A673 (cell line): ENCODE measurements around the gene TSPAN2. TPM values are rescaled to one million over a fixed set of nuclear protein-coding genes. Genes with fewer than 3 reads are reported as not detected.

Experiments used
- BruUV-seq: library from RNA; stranded (reverse); fragments of 400-500 nt; replicated peaks from 2 replicates; lab custom pipeline; 2021; lab: Mats Ljungman, UMichigan
- CTCF ChIA-PET: fragments of 300-600 bp; sonication (Branson Sonifier 250); formaldehyde crosslinking; loops from one replicate; lab custom pipeline; 2022; ENCODE audit warnings: antibody characterized with exemption; lab: Charles Lee
- POLR2A ChIA-PET: fragments of 300-600 bp; sonication (Branson Sonifier 250); formaldehyde crosslinking; loops from one replicate; lab custom pipeline; 2022; ENCODE audit warnings: antibody characterized with exemption; ENCODE audit not compliant: low non-redundant PET; lab: Charles Lee
- DNase-seq: peaks from one replicate; pipeline ENCODE4 v3.0.0-alpha.2; 2015; ENCODE audit warnings: low spot score
- H3K27ac ChIP-seq: fragments of 200-600 bp; sonication (generic); 2 replicates; pipeline ENCODE4 v1.5.1; 2016; ENCODE audit warnings: mixed run types, low read depth, mild to moderate bottlenecking, mixed read lengths, antibody characterized with exemption, low read length; ENCODE audit not compliant: poor library complexity, severe bottlenecking
- H3K27me3 ChIP-seq: fragments of 200-600 bp; sonication (generic); replicated peaks from 2 replicates; pipeline ENCODE4 v1.6.1; 2017; ENCODE audit warnings: mixed run types, low read depth, mild to moderate bottlenecking, mixed read lengths, antibody characterized with exemption, low read length; ENCODE audit not compliant: insufficient read depth, poor library complexity
- H3K36me3 ChIP-seq: fragments of 200-600 bp; sonication (generic); 2 replicates; pipeline ENCODE4 v1.6.1; 2016; ENCODE audit warnings: mixed run types, mild to moderate bottlenecking, mixed read lengths, antibody characterized with exemption, low read length; ENCODE audit not compliant: insufficient read depth, poor library complexity, severe bottlenecking
- H3K4me1 ChIP-seq: fragments of 200-600 bp; sonication (generic); 2 replicates; pipeline ENCODE4 v1.6.1; 2017; ENCODE audit warnings: mixed run types, mild to moderate bottlenecking, mixed read lengths, antibody characterized with exemption, low read length; ENCODE audit not compliant: insufficient read depth, poor library complexity, severe bottlenecking
- H3K4me3 ChIP-seq: fragments of 200-600 bp; sonication (generic); 2 replicates; pipeline ENCODE4 v1.5.1; 2016; ENCODE audit warnings: low read depth, mixed run types, mild to moderate bottlenecking, mixed read lengths, low read length; ENCODE audit not compliant: poor library complexity, severe bottlenecking
- H3K9me3 ChIP-seq: fragments of 200-600 bp; sonication (generic); 2 replicates; pipeline ENCODE4 v1.6.1; 2016; ENCODE audit warnings: mixed run types, low read depth, mild to moderate bottlenecking, mixed read lengths, antibody characterized with exemption, low read length; ENCODE audit not compliant: poor library complexity, severe bottlenecking
- CTCF ChIP-seq: fragments of 300-800, 200-600 bp; sonication (generic); conservative IDR thresholded peaks from 2 replicates; pipeline ENCODE4 v1.5.1; 2017; ENCODE audit warnings: low read depth, mild to moderate bottlenecking, antibody characterized with exemption, low read length, moderate library complexity, mixed read lengths
- EZH2 ChIP-seq: fragments of 200-600 bp; sonication (generic); IDR thresholded peaks from 2 replicates; pipeline ENCODE4 v1.6.1; 2017; ENCODE audit warnings: borderline replicate concordance, low read depth, mild to moderate bottlenecking, mixed read lengths, antibody characterized with exemption, low read length; ENCODE audit not compliant: poor library complexity, severe bottlenecking
- intact Hi-C: fragments of 100-400 bp; cut with micrococcal nuclease; formaldehyde crosslinking; loops from one replicate; pipeline ENCODE4 v1.10.0; 2022; ENCODE audit not compliant: unreplicated experiment
- total RNA-seq: library from RNA; stranded (reverse); gene quantifications from 2 replicates; pipeline ENCODE4 v1.2.3, GENCODE V29; 2021

TSPAN2 gene
- total RNA-seq, 1 experiment from 2014 or later, result 2.8 TPM

- DNase-seq, result peak; percentile 48
- ChIA-PET POLR2A (no interaction called here), CTCF (no interaction called here)
- Histone ChIP-seq H3K27ac (no peak overlapping the region), H3K27me3 (no peaks in the 10 kb centered on the region), H3K4me3 (no peak overlapping the region), H3K9me3 (no peaks in the 10 kb centered on the region), H3K36me3 (no peaks in the 10 kb centered on the region), H3K4me1 (no peaks in the 10 kb centered on the region)
- BruUV-seq, result no TSS peak
- TF ChIP-seq CTCF (no peak), EZH2 (no peak)
- intact Hi-C loops, result no loop called here
These were observed 25.9 kb downstream of the TSPAN2 start for GRCh38 chr1:115063228-115063901.

- Histone ChIP-seq H3K4me1 (no peaks in the 10 kb centered on the region), H3K36me3 (no peaks in the 10 kb centered on the region), H3K27me3 (no peaks in the 10 kb centered on the region), H3K9me3 (no peaks in the 10 kb centered on the region), H3K4me3 (no peak overlapping the region), H3K27ac (no peak overlapping the region)
- intact Hi-C loops, result no loop called here
- CTCF ChIA-PET, result no interaction called here
- peak; percentile 61 for DNase-seq
- TF ChIP-seq EZH2 (no peak), CTCF (no peak)
- POLR2A ChIA-PET, result interaction anchor here (0.6 kb wide), 1 partner anchor 304 kb away, joined by 4 read pairs; no protein-coding TSS in a partner anchor
- no TSS peak for BruUV-seq
These were observed 26.7 kb downstream of the TSPAN2 start for GRCh38 chr1:115062542-115063004.

GRCh38 chr1:115060501-115060900 lies 28.8 kb downstream of the TSPAN2 start:
- intact Hi-C loops, result no loop called here

More at GRCh38 chr1:115060501-115060900, 28.8 kb downstream of the TSPAN2 start:
- H3K4me3 ChIP-seq, result no peak overlapping the region
- H3K27me3 ChIP-seq, result no peaks in the 10 kb centered on the region
- CTCF ChIA-PET, result no interaction called here
- BruUV-seq, result no TSS peak
- no peaks in the 10 kb centered on the region for H3K4me1 ChIP-seq
- no peak overlapping the region for H3K27ac ChIP-seq
- TF ChIP-seq CTCF (no peak), EZH2 (no peak)
- H3K36me3 ChIP-seq, result no peaks in the 10 kb centered on the region
- no peak for DNase-seq
- POLR2A ChIA-PET, result no interaction called here
- no peaks in the 10 kb centered on the region for H3K9me3 ChIP-seq
